ENCODE results near the gene NT5M.

NT5M gene

GRCh38 chr17:17395246-17395802, 92.2 kb downstream of the NT5M start:
- DNase-seq (ENCODE audit: low read depth) = no peak

- no peak for DNase-seq (ENCODE audit: low read depth)
Observed at GRCh38 chr17:17395885-17396284, 92.7 kb downstream of the NT5M start.
